WTC11 (cell line): ENCODE results near the gene RCAN2. TPM values are rescaled to one million over a fixed set of nuclear protein-coding genes. Genes with fewer than 3 reads are reported as not detected.

Experiments used
- ATAC-seq: fragments of 200-7000 bp; cut with Tn5 transposase; 2 replicates; pipeline ENCODE4 v1.10.0; 2021; ENCODE audit warnings: mild to moderate bottlenecking, moderate library complexity
- CTCF ChIA-PET: fragments of 300-600 bp; sonication (Branson Sonifier 250); formaldehyde crosslinking; loops from one replicate; lab custom pipeline; 2021; ENCODE audit warnings: antibody characterized with exemption; lab: Charles Lee
- POLR2A ChIA-PET: fragments of 350-600 bp; sonication (Branson Sonifier 250); formaldehyde crosslinking; loops from one replicate; lab custom pipeline; 2021; ENCODE audit warnings: antibody characterized with exemption; lab: Charles Lee
- DNase-seq: peaks from one replicate; pipeline ENCODE4 v3.0.0; 2021; ENCODE audit warnings: low spot score
- H3K27ac Mint-ChIP-seq: 2 replicates; pipeline ENCODE4 v1.8.0; 2021; ENCODE audit warnings: mixed read lengths
- H3K27me3 Mint-ChIP-seq: 2 replicates; pipeline ENCODE4 v1.8.0; 2021; ENCODE audit warnings: low read depth, mild to moderate bottlenecking, moderate library complexity, mixed read lengths
- H3K36me3 Mint-ChIP-seq: 2 replicates; pipeline ENCODE4 v1.8.0; 2021; ENCODE audit warnings: mixed read lengths
- H3K4me1 Mint-ChIP-seq: 2 replicates; pipeline ENCODE4 v1.8.0; 2022; ENCODE audit warnings: mixed read lengths
- H3K4me3 Mint-ChIP-seq: 2 replicates; pipeline ENCODE4 v1.8.0; 2021; ENCODE audit warnings: mild to moderate bottlenecking, moderate library complexity, mixed read lengths
- H3K9me3 Mint-ChIP-seq: 2 replicates; pipeline ENCODE4 v1.8.0; 2021; ENCODE audit warnings: mixed read lengths
- E2F4 ChIP-seq: sonication (generic); formaldehyde crosslinking; IDR thresholded peaks from 2 replicates; pipeline ENCODE4 v1.8.1; 2022; ENCODE audit warnings: low read depth, mild to moderate bottlenecking, moderate library complexity, missing genetic modification reagents, borderline replicate concordance
- EMX1 ChIP-seq: fragments of 250-450 bp; sonication (Bioruptor Pico); IDR thresholded peaks from 2 replicates; pipeline ENCODE4 v1.8.0; 2021; ENCODE audit warnings: mild to moderate bottlenecking
- ETV6 ChIP-seq: sonication (generic); formaldehyde crosslinking; IDR thresholded peaks from 2 replicates; pipeline ENCODE4 v1.8.1; 2022; ENCODE audit warnings: mild to moderate bottlenecking, missing genetic modification reagents
- GABPB1 ChIP-seq: sonication (generic); formaldehyde crosslinking; IDR thresholded peaks from 2 replicates; pipeline ENCODE4 v1.8.1; 2023; ENCODE audit warnings: mild to moderate bottlenecking, missing genetic modification reagents
- GRHL2 ChIP-seq: fragments of 250-450 bp; sonication (Bioruptor Pico); IDR thresholded peaks from 2 replicates; pipeline ENCODE4 v1.8.0; 2022; ENCODE audit warnings: mild to moderate bottlenecking, moderate library complexity; ENCODE audit not compliant: insufficient replicate concordance, severe bottlenecking
- GTF2I ChIP-seq: fragments of 250-450 bp; sonication (Bioruptor Pico); conservative IDR thresholded peaks from 2 replicates; pipeline ENCODE4 v1.4.0; 2021; ENCODE audit warnings: mild to moderate bottlenecking
- HMGA2 ChIP-seq: fragments of 250-450 bp; sonication (Bioruptor Pico); IDR thresholded peaks from 2 replicates; pipeline ENCODE4 v1.4.0; 2021; ENCODE audit warnings: mild to moderate bottlenecking, moderate library complexity
- JUN ChIP-seq: sonication (generic); formaldehyde crosslinking; IDR thresholded peaks from 2 replicates; pipeline ENCODE4 v1.8.0; 2023; ENCODE audit warnings: mild to moderate bottlenecking, missing genetic modification reagents
- NFATC4 ChIP-seq: fragments of 250-450 bp; sonication (Bioruptor Pico); IDR thresholded peaks from 2 replicates; pipeline ENCODE4 v1.9.0; 2021; ENCODE audit warnings: mild to moderate bottlenecking
- NFE2L1 ChIP-seq: sonication (generic); formaldehyde crosslinking; IDR thresholded peaks from 2 replicates; pipeline ENCODE4 v1.8.1; 2023; ENCODE audit warnings: missing genetic modification reagents
- PRDM15 ChIP-seq: sonication (generic); formaldehyde crosslinking; IDR thresholded peaks from 2 replicates; pipeline ENCODE4 v1.8.0; 2022; ENCODE audit warnings: missing genetic modification reagents
- SMAD4 ChIP-seq: sonication (generic); formaldehyde crosslinking; IDR thresholded peaks from 2 replicates; pipeline ENCODE4 v1.8.0; 2022; ENCODE audit warnings: mild to moderate bottlenecking, missing genetic modification reagents
- ZNF396 ChIP-seq: fragments of 250-450 bp; sonication (Bioruptor Pico); IDR thresholded peaks from 2 replicates; pipeline ENCODE4 v1.8.0; 2021; ENCODE audit warnings: mild to moderate bottlenecking, moderate library complexity, borderline replicate concordance
- ZNF423 ChIP-seq: fragments of 250-450 bp; sonication (Bioruptor Pico); IDR thresholded peaks from 2 replicates; pipeline ENCODE4 v2.1.2; 2022; ENCODE audit warnings: mild to moderate bottlenecking, moderate library complexity
- total RNA-seq: library from RNA; stranded (reverse); gene quantifications from 3 replicates; pipeline ENCODE4 v1.2.3, GENCODE V29; 2021
- TF ChIP-seq, protein P1 (sequence below): fragments of 250-450 bp; sonication (Bioruptor Pico); IDR thresholded peaks from 2 replicates; pipeline ENCODE4 v1.9.0; 2021; ENCODE audit warnings: moderate library complexity, mild to moderate bottlenecking, inconsistent platforms, borderline replicate concordance
- TF ChIP-seq, protein P2 (sequence below): sonication (generic); formaldehyde crosslinking; conservative IDR thresholded peaks from 2 replicates; pipeline ENCODE4 v1.8.1; 2022; ENCODE audit warnings: mild to moderate bottlenecking, missing genetic modification reagents
- TF ChIP-seq, protein P3 (sequence below): sonication (generic); formaldehyde crosslinking; IDR thresholded peaks from 2 replicates; pipeline ENCODE4 v1.8.1; 2023; ENCODE audit warnings: mild to moderate bottlenecking, moderate library complexity, missing genetic modification reagents
- TF ChIP-seq, protein P4 (sequence below): fragments of 250-450 bp; sonication (Bioruptor Pico); conservative IDR thresholded peaks from 2 replicates; pipeline ENCODE4 v1.9.0; 2021; ENCODE audit warnings: mild to moderate bottlenecking

RCAN2 gene
- total RNA-seq, 1 experiment from 2014 or later: 3.9 TPM

DNA sequence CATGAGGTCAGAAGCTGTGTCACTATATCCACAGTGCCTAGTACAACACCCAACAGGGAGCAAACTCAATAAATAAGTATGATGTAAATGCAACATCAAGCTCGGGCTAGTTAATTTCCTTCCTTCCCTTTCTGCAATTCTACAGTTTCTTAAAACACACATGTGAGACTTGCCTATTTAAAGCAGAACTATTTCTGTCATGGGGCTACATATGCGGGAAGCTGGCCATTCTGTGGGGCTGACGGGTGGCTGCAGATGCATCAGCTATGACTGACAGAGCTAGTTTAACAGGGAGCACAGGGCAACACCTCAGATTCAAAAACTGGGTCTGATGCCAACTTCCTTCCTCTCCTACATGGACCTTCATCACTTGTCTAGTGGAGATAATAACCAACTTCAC is 202.4 kb downstream of the RCAN2 start:
- CTCF ChIA-PET: no interaction called here
- TF ChIP-seq ZNF396 (CRISPR knock-in tag) (no peak), JUN (CRISPR knock-in tag) (no peak), ETV6 (CRISPR knock-in tag) (no peak), ZNF423 (CRISPR knock-in tag) (no peak), GRHL2 (CRISPR knock-in tag) (no peak), PRDM15 (no peak), NFE2L1 (no peak)
- TF ChIP-seq, protein P1, sequence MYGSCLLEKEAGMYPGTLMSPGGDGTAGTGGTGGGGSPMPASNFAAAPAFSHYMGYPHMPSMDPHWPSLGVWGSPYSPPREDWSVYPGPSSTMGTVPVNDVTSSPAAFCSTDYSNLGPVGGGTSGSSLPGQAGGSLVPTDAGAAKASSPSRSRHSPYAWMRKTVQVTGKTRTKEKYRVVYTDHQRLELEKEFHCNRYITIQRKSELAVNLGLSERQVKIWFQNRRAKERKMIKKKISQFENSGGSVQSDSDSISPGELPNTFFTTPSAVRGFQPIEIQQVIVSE (CRISPR knock-in tag): no peak
- TF ChIP-seq, protein P2, sequence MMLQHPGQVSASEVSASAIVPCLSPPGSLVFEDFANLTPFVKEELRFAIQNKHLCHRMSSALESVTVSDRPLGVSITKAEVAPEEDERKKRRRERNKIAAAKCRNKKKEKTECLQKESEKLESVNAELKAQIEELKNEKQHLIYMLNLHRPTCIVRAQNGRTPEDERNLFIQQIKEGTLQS: no peak
- TF ChIP-seq, protein P3, sequence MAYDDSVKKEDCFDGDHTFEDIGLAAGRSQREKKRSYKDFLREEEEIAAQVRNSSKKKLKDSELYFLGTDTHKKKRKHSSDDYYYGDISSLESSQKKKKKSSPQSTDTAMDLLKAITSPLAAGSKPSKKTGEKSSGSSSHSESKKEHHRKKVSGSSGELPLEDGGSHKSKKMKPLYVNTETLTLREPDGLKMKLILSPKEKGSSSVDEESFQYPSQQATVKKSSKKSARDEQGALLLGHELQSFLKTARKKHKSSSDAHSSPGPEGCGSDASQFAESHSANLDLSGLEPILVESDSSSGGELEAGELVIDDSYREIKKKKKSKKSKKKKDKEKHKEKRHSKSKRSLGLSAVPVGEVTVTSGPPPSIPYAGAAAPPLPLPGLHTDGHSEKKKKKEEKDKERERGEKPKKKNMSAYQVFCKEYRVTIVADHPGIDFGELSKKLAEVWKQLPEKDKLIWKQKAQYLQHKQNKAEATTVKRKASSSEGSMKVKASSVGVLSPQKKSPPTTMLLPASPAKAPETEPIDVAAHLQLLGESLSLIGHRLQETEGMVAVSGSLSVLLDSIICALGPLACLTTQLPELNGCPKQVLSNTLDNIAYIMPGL: no peak
- POLR2A ChIA-PET: no interaction called here
- peaks cover 10% of the 10 kb centered on the region for H3K4me1 Mint-ChIP-seq
- no peak overlapping the region for H3K4me3 Mint-ChIP-seq
- H3K27ac Mint-ChIP-seq: no peak overlapping the region
- DNase-seq (no peak), ATAC-seq (no peak)
- H3K36me3 Mint-ChIP-seq: no peaks in the 10 kb centered on the region
- H3K27me3 Mint-ChIP-seq: no peaks in the 10 kb centered on the region
- H3K9me3 Mint-ChIP-seq: no peaks in the 10 kb centered on the region

DNA sequence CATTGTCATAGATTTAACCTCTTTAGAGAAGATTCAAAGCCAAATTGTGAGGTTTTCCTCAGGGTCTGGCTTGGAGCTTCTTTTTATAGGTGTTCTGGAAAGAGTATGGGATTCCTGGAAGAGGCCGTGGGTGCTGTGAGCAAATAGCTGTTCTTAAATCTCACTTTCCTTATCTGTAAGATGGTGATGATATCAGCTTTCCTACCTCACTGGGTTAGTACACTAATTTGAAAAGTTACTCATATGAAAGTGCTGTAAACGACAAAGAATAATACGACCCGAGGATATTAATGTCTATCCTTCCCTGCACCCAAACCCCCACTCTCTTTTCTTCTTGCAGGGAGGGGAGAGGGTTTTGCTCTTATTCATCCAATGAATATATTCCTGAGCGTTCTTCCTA is 203.6 kb downstream of the RCAN2 start:
- no peaks in the 10 kb centered on the region for H3K36me3 Mint-ChIP-seq
- no peaks in the 10 kb centered on the region for H3K27me3 Mint-ChIP-seq
- POLR2A ChIA-PET: no interaction called here
- H3K4me3 Mint-ChIP-seq: no peak overlapping the region
- no peak for TF ChIP-seq GTF2I
- TF ChIP-seq, protein P4, sequence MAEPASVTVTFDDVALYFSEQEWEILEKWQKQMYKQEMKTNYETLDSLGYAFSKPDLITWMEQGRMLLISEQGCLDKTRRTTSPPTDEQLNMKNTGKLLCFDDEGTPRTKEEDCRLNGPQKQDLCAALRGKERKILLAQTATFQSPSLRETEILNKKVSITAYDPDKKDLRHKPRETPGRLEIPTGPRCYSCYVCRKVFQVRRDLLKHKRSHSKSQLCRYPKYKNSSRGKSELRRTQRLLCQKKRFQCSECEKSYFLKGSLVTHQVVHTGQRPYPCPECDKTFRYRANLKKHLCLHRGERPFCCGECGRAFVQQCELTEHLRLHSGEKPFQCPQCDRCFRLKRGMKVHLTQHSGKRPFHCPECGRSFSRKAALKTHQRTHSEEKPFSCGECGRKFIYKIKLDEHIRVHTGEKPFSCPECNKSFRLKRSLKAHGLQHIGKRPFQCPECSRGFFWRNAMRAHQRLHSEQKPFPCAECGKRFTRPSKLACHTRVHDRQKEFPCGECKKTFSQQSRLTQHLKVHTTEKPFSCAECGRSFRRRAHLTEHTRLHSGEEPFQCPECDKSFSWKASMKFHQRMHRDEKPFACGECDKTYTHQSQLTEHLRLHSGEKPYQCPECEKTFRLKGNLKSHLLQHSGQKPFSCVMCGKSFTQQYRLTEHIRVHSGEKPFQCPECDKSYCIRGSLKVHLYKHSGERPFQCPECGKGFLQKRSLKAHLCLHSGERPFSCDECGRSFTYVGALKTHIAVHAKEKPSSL (CRISPR knock-in tag): no peak
- no peak for TF ChIP-seq NFE2L1
- no peak for TF ChIP-seq HMGA2 (CRISPR knock-in tag)
- TF ChIP-seq EMX1: no peak
- TF ChIP-seq SMAD4 (CRISPR knock-in tag): no peak
- no peak for TF ChIP-seq E2F4
- TF ChIP-seq NFATC4: no peak
- TF ChIP-seq GABPB1: no peak
- peaks cover 10% of the 10 kb centered on the region for H3K4me1 Mint-ChIP-seq
- no peaks in the 10 kb centered on the region for H3K9me3 Mint-ChIP-seq
- DNase-seq: no peak
- H3K27ac Mint-ChIP-seq: no peak overlapping the region; the same call in 1 of the 2 replicates
- no peak for ATAC-seq
- CTCF ChIA-PET: no interaction called here
